CD4-positive, alpha-beta T cell (primary cell): ENCODE results near the gene MAP3K5. TPM values are rescaled to one million over a fixed set of nuclear protein-coding genes. Genes with fewer than 3 reads are reported as not detected.
A peak's percentile ranks its signal among the peaks of the same experiment; 100 is the strongest.

Source experiments
- ATAC-seq: fragments of 200-7000 bp; cut with Tn5 transposase; one replicate; pipeline ENCODE4 v1.10.0; 2022; ENCODE audit warnings: mild to moderate bottlenecking; ENCODE audit not compliant: poor library complexity
- CTCF ChIA-PET: fragments of 350-600 bp; sonication (Branson Sonifier 250); formaldehyde crosslinking; loops from one replicate; lab custom pipeline; 2021; ENCODE audit warnings: antibody characterized with exemption, inconsistent platforms; lab: Charles Lee
- POLR2A ChIA-PET: fragments of 350-600 bp; sonication (Branson Sonifier 250); formaldehyde crosslinking; loops from one replicate; lab custom pipeline; 2021; ENCODE audit warnings: antibody characterized with exemption, inconsistent platforms; lab: Charles Lee
- DNase-seq, 14 experiments: peaks; one replicate each; pipeline ENCODE4 v3.0.0-alpha.2; 2013 to 2020; ENCODE audit warnings: mixed read lengths in 2 of 14
- H3K27ac ChIP-seq, 2 donors: one replicate each; pipeline versions ENCODE4 v1.5.1 to v1.7.0; 2013; ENCODE audit warnings: low read length in 2 of 2, low read depth in 1 of 2, mild to moderate bottlenecking in 1 of 2
- H3K27me3 ChIP-seq, 2 experiments: 1 replicate in 1 of 2; 2 replicates in 1 of 2; pipeline versions ENCODE4 v1.6.1 to v1.7.0; 2013; ENCODE audit warnings: low read length in 2 of 2, control low read depth in 1 of 2, mild to moderate bottlenecking in 1 of 2, moderate library complexity in 1 of 2; ENCODE audit not compliant: insufficient read depth in 2 of 2, control insufficient read depth in 1 of 2
- H3K36me3 ChIP-seq: one replicate; pipeline ENCODE4 v1.6.1; 2013; ENCODE audit warnings: low read length, control low read depth; ENCODE audit not compliant: insufficient read depth
- H3K4me1 ChIP-seq: one replicate; pipeline ENCODE4 v1.6.1; 2013; ENCODE audit warnings: low read length, control low read depth; ENCODE audit not compliant: insufficient read depth
- H3K4me3 ChIP-seq: one replicate; pipeline ENCODE4 v1.5.1; 2013; ENCODE audit warnings: mild to moderate bottlenecking, low read length, moderate library complexity
- H3K9me3 ChIP-seq, 2 experiments: 1 replicate in 1 of 2; 2 replicates in 1 of 2; pipeline versions ENCODE4 v1.6.1 to v1.7.0; 2013; ENCODE audit warnings: low read length in 2 of 2, mild to moderate bottlenecking in 2 of 2, control low read depth in 1 of 2, moderate library complexity in 1 of 2; ENCODE audit not compliant: control insufficient read depth in 1 of 2, insufficient read depth in 1 of 2
- H3K27ac Mint-ChIP-seq: one replicate; pipeline ENCODE4 v1.8.0; 2020; ENCODE audit warnings: mixed read lengths
- H3K27me3 Mint-ChIP-seq: one replicate; pipeline ENCODE4 v1.8.0; 2021; ENCODE audit warnings: mixed read lengths
- H3K36me3 Mint-ChIP-seq: one replicate; pipeline ENCODE4 v1.8.0; 2021; ENCODE audit warnings: low read depth, mixed read lengths
- H3K4me1 Mint-ChIP-seq: one replicate; pipeline ENCODE4 v1.8.0; 2021; ENCODE audit warnings: low read depth, mixed read lengths
- H3K4me3 Mint-ChIP-seq: one replicate; pipeline ENCODE4 v1.8.0; 2020; ENCODE audit warnings: mild to moderate bottlenecking, mixed read lengths
- H3K9me3 Mint-ChIP-seq: one replicate; pipeline ENCODE4 v1.8.0; 2020; ENCODE audit warnings: mixed read lengths
- CTCF ChIP-seq: fragments of 200-600 bp; IDR thresholded peaks from one replicate; pipeline ENCODE4 v1.8.0; 2022; ENCODE audit warnings: antibody characterized with exemption, mild to moderate bottlenecking
- intact Hi-C, 2 experiments: fragments of 100-400 bp; cut with DNase I in 1 of 2; cut with micrococcal nuclease in 1 of 2; formaldehyde crosslinking; loops; one replicate each; pipeline versions ENCODE4 v1.15.1 to v1.9.0; 2023 to 2025; cut with DNase I, micrococcal nuclease
- total RNA-seq, 174 experiments: library from RNA in 2 of 174; stranded (reverse) in 2 of 174; gene quantifications; one replicate each; pipeline ENCODE4 v1.2.3 and lab custom pipeline; 2021 to 2026

Gene MAP3K5
- total RNA-seq, 2 experiments from 2014 or later, result 12.9 to 14.1 TPM

GRCh38 chr6:136826216-136826615, 33.9 kb upstream of the MAP3K5 start:
- H3K4me3 ChIP-seq, result no peak overlapping the region
- peaks cover 12% of the 10 kb centered on the region for H3K4me1 ChIP-seq
- peaks cover 43% of the 10 kb centered on the region for H3K4me1 Mint-ChIP-seq
- H3K4me3 Mint-ChIP-seq, result peak overlapping the region; percentile 2
- CTCF ChIA-PET, result no interaction called here
- intact Hi-C loops, result loop anchor here in 1 of 2 experiments (10.0 kb wide), 1 partner anchor 541 kb away; the partner anchor contains the start of gene BCLAF1
- peaks cover 66% of the 10 kb centered on the region for H3K36me3 Mint-ChIP-seq
- no peaks in the 10 kb centered on the region for H3K27me3 Mint-ChIP-seq
- H3K27me3 ChIP-seq, result no peaks in the 10 kb centered on the region
- no peak overlapping the region for H3K27ac Mint-ChIP-seq
- H3K9me3 ChIP-seq, result no peaks in the 10 kb centered on the region
- no peak overlapping the region for H3K27ac ChIP-seq
- no peaks in the 10 kb centered on the region for H3K9me3 Mint-ChIP-seq
- ATAC-seq, result no peak
- POLR2A ChIA-PET, result no interaction called here
- no peak for DNase-seq
- H3K36me3 ChIP-seq, result peaks cover 30% of the 10 kb centered on the region
- TF ChIP-seq CTCF, result no peak

GRCh38 chr6:136823128-136823660, 30.9 kb upstream of the MAP3K5 start:
- Histone ChIP-seq H3K4me3 (peak overlapping the region; percentile 73), H3K4me1 (peaks cover 12% of the 10 kb centered on the region), H3K27me3 (no peaks in the 10 kb centered on the region), H3K9me3 (no peaks in the 10 kb centered on the region), H3K36me3 (peaks cover 16% of the 10 kb centered on the region), H3K27ac (peak overlapping the region in 1 of 2 donors; percentile 77)
- Mint-ChIP-seq H3K9me3 (no peaks in the 10 kb centered on the region), H3K27ac (peak overlapping the region; percentile 90), H3K27me3 (peaks cover 4% of the 10 kb centered on the region), H3K4me1 (peaks cover 45% of the 10 kb centered on the region), H3K4me3 (peak overlapping the region; percentile 91), H3K36me3 (peaks cover 36% of the 10 kb centered on the region)
- TF ChIP-seq CTCF, result no peak
- ChIA-PET POLR2A (interaction anchor here (0.7 to 2.5 kb wide), 7 partner anchors 10 to 533 kb away, joined by 3 to 56 read pairs (median 3); partner anchors contain the start of genes BCLAF1, MAP3K5 and SLC35D3), CTCF (interaction anchor here (1.0 to 2.8 kb wide), 6 partner anchors 20 to 183 kb away, joined by 3 to 13 read pairs (median 4); partner anchors contain the start of gene MAP3K5)
- DNase-seq, result peak in 5 of 14 experiments; percentile 1 to 48 (median 13)
- intact Hi-C loops, result loop anchor here in 1 of 2 experiments (5.0 to 10.0 kb wide), 2 partner anchors 394 to 538 kb away; partner anchors contain the start of genes BCLAF1 and IFNGR1
- no peak for ATAC-seq

GRCh38 chr6:136822376-136823127, 30.3 kb upstream of the MAP3K5 start, which contains the start of gene PEX7:
PEX7 (plus strand) TSS chr6:136822592; CDS start chr6:136822666, 74 bp downstream.
- peak; percentile 66 for TF ChIP-seq CTCF
- ChIA-PET POLR2A (interaction anchor here (0.6 to 2.5 kb wide), 9 partner anchors 9 to 533 kb away, joined by 3 to 56 read pairs (median 3); partner anchors contain the start of genes BCLAF1, MAP3K5 and SLC35D3), CTCF (interaction anchor here (0.7 to 2.8 kb wide), 8 partner anchors 28 to 182 kb away, joined by 3 to 13 read pairs (median 4); partner anchors contain the start of gene MAP3K5)
- H3K4me3 ChIP-seq, result peak within 1 kb of the TSS; percentile 73
- intact Hi-C loops, result loop anchor here (1.0 to 10.0 kb wide), 3 partner anchors 29 to 538 kb away; partner anchors contain the start of genes BCLAF1 (in 1 of the 2) and IFNGR1 (in 1 of the 2)
- Mint-ChIP-seq H3K9me3 (no peaks in the 10 kb centered on the region), H3K27me3 (peaks cover 5% of the 10 kb centered on the region), H3K4me1 (peaks cover 45% of the 10 kb centered on the region), H3K27ac (peak within 1 kb of the TSS; percentile 90), H3K36me3 (peaks cover 32% of the 10 kb centered on the region), H3K4me3 (peak within 1 kb of the TSS; percentile 95)
- no peaks in the 10 kb centered on the region for H3K27me3 ChIP-seq
- DNase-seq (peak; percentile 71 to 95 (median 82)), ATAC-seq (peak; percentile 90)
- peaks cover 16% of the 10 kb centered on the region for H3K36me3 ChIP-seq
- H3K27ac ChIP-seq, result peak within 1 kb of the TSS; percentile 32 to 77
- no peaks in the 10 kb centered on the region for H3K9me3 ChIP-seq
- H3K4me1 ChIP-seq, result peaks cover 12% of the 10 kb centered on the region
